Measurements from ENCODE around the gene ITPR3.
"Not testable (repeated sequence)": the region's sequence is repeated elsewhere in the genome, so short reads cannot be mapped to it uniquely, and the experiment has no call there.

Gene ITPR3

GRCh38 chr6:33613795-33614168, 7.3 kb upstream of the ITPR3 start:
- no peak for DNase-seq (ENCODE audit: low spot score)

DNA sequence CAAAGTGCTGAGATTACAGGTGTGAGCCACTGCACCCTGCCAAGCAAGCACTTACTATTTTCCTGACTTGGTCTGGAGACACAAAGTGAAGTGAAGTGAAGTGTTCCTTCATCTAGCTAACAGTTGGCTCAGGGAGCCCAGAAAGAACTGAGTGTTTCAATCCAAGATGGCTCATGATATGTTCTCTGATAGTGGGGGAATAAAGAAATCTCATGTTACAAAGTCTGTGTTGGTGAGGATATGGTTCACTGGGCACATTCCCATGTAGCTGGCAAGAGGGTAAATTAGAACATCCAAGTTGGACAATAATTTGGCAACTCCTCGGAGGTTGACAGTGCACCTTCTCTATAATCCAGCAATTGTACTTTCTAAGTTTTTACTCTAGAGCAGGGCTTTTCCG, 5.0 kb upstream of the ITPR3 start:
- DNase-seq (ENCODE audit: low spot score), result no peak

DNA sequence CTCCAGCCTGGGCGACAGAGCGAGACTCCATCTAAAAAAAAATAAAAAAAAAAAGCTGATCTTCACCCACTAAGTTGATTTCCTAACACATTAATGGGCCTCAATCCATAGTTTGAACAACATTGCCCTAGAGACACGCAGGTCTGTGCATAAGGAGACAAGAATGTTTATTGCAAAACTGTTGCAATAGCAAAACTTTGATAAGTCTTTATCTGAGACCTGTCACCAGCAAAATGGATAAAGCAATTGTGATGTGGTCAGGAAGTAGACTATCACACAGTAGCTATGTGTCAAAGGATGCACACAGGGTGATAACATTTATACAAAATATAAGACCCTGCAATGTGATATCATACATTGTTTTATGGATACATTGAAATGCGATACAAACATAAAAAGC, 4.2 kb upstream of the ITPR3 start:
- no peak for DNase-seq (ENCODE audit: low spot score)

DNA sequence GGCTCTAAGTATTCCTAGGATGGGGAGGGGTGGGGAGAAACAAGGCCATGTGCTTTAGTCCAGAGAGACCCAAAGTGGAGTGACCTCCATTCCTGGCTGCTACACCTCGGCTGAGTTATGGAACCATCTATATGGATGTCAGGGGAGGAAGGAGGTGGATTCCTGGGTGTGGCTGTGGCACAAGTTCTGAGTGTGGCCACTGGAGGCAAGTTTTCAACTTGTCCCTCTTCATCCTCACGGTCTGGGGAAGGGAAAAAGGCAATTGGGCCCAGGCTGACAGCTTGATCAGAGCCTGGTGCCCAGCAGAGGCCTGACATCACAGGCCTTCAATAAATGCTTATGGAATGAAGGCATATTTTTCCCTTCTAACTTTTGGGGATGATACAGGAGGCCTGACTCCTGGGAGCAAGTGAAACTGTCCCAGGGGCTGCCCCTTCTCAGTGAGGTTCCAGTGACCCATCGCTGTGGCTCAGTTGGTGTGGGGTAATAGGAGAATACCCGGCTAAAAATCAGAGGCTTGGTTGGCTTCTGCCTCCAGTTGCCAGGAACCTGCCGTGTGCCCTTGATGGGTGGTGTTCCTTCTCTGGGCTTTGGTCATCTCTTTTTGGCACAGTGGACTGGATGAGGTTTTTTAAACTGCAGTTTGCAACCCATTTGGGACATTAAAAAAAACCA, 1.8 kb upstream of the ITPR3 start:
- DNase-seq (ENCODE audit: low spot score), result no peak

GRCh38 chr6:33620158-33620855, 815 bp upstream of the ITPR3 start:
- DNase-seq (ENCODE audit: low spot score), result peak; percentile 28

GRCh38 chr6:33621711-33622388, 728 bp downstream of the ITPR3 start:
- DNase-seq (ENCODE audit: low spot score), result peak; percentile 14

DNA sequence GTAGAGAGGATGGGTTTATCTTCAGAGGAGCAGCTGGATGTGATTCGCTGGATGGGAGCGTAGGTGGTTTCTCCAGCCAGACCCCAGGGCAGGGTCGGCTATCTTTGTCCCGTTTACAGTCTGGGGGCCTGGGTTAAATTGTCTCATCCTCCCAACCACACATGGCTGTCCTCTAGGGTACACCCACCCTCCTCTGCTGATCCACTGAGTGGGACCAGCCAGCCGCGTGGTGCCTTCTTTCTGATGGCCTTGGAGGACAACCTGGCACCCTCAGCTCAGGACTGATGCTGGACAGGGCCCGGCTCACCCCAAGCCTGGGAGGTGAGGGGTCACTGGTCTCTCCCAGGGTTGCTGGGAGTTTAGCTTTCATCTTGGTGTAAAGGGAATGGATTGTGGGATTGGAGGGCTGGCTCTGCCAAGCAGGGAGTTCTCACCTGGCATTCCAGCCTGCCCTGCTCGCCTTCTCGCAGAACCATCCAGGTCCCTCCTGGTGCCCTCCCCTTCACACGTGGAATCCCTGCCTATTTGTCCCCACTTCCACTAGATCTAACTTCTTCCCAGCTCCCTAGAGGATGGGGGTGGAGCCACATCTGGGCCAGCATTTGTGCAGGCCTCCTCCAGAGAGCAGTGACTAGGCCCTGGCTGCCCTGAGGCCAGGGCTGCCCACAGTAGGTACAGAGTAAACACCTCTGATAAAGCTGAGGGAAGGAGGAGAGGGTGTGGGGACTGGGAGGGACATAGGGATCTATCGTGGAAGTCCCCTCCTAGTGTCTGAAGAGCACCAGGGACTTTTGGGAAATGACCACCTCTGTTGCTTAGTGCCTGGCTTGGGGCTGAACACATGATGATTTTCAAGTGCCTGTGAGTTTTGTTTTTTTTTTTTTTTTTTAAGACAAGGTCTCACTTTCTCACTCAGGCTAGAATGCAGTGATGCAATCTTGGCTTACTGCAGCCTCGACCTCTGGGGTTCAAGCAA, 1.6 kb downstream of the ITPR3 start:
- DNase-seq (ENCODE audit: low spot score), result no peak

DNA sequence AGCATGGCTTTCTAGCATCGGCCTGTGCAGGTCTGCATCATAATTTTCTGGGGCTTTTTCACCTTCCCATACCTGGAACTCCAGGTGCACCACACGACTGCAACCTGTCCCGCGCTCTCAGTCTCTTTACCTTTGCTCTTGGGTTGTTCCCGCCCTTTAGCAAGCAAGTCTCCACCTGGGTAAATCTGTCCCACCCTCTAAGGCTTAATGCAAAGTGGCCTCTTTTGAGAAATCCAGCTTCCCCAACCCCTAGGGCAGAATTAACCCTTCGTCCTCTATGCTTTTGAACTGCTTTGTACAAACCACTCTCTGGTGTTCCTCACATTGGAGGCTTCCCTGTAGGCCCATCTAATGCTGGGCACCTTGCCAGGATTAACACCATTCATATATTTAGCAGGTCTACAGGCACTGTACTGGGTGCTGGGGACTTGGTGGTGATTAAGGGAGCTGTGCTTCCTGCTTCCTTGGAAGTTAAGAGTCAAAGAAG, 2.8 kb downstream of the ITPR3 start:
- no peak for DNase-seq (ENCODE audit: low spot score)

DNA sequence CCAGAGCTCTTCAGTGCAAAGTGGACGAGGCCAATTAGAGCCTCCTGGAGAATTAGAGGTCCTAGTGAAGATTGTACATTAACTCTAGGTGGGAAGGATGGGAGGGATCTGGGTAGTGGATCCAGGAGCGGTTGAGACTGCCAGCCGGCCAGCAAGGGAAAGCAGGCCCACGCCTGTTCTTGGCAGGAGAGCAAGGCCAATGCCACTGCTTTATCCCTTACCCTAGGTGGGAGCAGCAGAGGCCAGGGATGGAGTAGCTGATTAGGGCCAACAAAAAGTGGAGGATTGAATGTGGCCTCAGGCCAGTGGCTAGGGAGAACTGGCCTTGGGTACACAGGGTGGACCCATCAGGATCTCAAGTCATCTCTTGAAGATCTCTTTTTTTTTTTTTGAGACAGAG, 3.7 kb downstream of the ITPR3 start:
- no peak for DNase-seq (ENCODE audit: low spot score)

- DNase-seq (ENCODE audit: low spot score), result no peak
Measured at GRCh38 chr6:33627876-33628275, 6.8 kb downstream of the ITPR3 start.

DNA sequence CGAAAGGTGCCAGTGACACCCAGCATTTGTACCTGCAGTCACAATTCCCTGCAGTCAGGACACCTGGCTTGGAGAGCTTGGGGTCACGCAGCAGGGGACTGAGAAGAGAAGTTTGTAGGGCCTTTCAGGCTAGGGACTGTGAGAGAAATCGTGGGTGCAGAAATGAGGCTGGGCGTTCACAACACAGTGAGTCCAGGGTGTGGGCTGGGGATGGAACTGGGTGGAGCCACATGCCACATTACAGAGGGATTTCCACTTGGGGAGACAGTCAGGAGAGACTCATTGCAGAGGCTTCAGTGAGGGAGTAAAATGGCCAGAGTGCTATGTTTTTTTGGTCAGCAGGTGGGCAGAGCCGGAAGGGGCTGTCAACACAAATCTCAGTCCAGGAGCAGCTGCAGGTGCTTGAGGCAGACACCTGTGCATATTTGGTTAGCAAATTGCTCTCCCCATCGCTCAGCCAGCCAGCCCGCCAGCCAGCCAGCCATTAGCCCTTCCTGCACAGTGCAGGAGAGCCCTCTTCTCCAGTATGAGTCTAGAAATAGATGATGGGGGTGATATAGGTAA, 7.4 kb downstream of the ITPR3 start:
- DNase-seq (ENCODE audit: low spot score), result no peak

DNA sequence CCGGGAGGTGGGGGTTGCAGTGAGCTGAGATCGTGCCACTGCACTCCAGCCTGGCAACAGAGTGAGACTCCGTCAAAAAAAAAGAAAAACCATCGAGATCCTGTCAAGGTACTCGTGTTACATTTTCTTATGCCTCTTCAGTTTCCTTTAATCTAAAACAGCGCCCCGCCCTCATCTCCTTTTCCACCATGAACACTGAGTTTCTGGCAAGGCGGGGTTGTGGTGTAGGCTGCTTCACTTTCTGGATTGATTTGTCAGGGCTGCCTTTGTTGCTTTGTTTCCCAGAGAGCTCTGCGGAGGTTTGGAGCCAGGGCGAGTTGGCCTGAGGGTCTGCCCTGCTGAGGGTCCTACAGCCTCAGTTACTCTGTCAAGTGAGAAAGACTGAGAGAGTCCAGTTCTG, 8.9 kb downstream of the ITPR3 start:
- no peak for DNase-seq (ENCODE audit: low spot score)

DNA sequence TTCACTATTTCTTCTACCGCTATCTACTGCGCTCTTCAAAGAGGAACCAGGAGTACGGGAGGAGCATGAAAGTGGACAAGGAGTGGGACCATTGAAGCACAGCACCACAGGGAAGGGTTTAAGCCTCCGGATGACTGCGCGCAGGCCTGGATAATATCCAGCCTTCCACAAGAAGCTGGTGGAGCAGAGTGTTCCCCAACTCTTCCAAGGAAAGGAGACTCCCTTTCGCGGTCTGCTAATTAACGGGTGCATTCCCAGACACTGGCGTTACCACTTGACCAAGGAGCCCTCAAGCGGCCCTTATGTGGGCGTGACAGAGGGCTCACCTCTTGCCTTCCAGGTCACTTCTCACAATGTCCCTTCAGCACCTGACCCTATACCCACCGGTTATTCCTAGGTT, 10.4 kb downstream of the ITPR3 start:
- DNase-seq (ENCODE audit: low spot score), result not testable (repeated sequence)

- no peak for DNase-seq (ENCODE audit: low spot score)
Measured at GRCh38 chr6:33631971-33632557, 10.9 kb downstream of the ITPR3 start.

GRCh38 chr6:33632558-33633039, 11.5 kb downstream of the ITPR3 start:
- DNase-seq (ENCODE audit: low spot score), result peak; percentile 34

GRCh38 chr6:33633084-33633461, 12.0 kb downstream of the ITPR3 start:
- no peak for DNase-seq (ENCODE audit: low spot score)

DNA sequence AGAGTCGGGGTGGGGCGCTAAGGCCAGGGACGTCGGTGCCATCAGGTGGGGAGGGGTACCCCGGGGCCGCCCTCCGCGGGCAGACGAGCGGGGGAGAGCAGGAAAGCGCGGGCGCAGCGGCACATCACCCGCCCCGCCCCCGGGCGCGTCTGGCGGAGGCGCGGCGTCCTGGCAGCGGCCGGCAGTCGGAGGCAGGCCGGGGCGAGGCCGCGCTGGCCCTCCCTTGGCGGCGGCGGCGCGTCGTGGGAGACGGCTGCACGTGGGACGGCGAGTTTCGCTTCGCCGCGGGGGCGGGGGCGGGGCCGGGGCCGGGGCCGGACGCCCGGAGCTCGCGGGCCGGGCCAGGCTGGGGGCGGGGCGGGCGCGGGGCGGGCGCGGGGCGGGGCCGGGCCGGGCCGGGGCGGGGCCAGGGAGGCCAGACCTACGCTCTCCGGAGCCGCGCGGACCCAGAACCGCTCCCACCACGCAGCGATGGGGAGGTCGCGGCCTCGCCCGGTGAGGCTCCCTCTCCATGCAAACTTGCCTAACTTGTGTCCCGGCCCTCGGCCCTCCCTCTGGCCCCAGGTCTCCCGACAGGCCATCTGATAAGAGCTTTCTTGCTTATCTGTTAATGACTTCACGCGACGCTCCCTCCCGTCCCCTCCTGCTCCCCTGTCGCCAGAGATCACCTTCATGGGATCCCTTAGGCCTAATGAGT, 12.5 kb downstream of the ITPR3 start:
- peak; percentile 41 for DNase-seq (ENCODE audit: low spot score)

- DNase-seq (ENCODE audit: low spot score), result no peak
Measured at GRCh38 chr6:33634161-33634727, 13.1 kb downstream of the ITPR3 start.

DNA sequence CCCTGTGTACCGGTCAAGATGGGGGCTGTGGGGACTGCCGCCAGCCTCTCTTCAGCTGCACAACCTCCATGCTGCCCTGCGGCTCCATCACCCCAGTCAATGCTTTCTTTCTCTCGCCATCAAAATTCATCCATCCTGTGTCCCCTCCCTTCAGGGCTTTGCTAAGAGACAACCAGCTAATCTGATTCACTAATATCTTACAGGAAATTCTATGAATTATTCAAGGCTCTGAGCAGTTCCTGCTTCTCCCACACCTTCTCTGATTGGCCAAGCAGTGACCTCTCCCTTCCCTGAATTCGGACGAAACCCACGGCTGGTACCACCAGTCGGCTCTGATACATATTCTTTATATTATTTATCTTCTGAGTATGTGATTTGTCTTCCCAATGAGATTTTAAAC, 13.8 kb downstream of the ITPR3 start:
- DNase-seq (ENCODE audit: low spot score), result no peak

DNA sequence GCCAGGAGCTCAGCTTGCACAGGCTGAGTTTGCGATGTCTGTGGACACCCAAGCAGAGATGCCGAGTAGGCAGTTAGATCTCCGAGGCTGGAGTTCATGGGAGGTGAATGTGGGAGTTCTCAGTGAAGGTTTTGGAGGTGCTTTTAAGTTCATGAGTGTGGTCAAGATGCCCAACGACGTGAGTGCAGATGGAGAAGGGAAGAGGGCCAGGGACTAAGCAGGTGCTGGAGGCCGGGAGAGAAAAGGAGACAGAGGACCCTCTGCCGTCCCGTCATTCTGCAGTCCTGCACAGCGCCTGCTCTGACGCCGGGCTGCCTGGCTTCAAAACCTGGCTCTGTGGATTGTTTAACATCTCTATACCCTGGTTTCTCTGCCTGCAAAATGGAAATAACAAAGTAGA, 15.5 kb downstream of the ITPR3 start:
- no peak for DNase-seq (ENCODE audit: low spot score)
